ENCODE results near the gene INIP.
"Not testable (repeated sequence)": the region's sequence is repeated elsewhere in the genome, so short reads cannot be mapped to it uniquely, and the experiment has no call there.

The INIP gene

DNA sequence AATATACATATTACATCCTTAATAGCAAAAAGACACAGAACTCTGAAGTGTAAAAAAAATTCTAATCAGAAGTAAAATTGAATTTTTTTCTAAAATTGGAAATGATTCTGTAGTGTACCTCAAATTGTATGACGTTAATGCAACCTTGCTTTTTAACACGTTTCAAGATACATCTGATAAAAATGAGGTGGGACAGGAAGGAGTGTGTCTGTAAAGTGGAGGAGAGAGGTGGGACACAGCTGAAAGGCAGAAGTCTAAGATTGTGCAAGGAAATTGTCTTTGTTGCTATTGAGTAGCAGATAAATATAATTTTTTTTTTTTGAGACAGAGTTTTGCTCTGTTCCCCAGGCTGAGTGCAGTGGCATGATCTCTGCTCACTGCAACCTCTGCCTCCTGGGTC lies 17.0 kb upstream of the INIP start:
- no peak for FAIRE-seq

GRCh38 chr9:112731971-112732370 lies 14.1 kb upstream of the INIP start:
- FAIRE-seq = no peak

GRCh38 chr9:112728401-112728800 lies 10.5 kb upstream of the INIP start:
- no peak for FAIRE-seq

GRCh38 chr9:112726428-112726827 lies 8.5 kb upstream of the INIP start:
- no peak for FAIRE-seq

- no peak for FAIRE-seq
Observed at GRCh38 chr9:112725961-112726360, 8.0 kb upstream of the INIP start.

- not testable (repeated sequence) for FAIRE-seq
Observed at GRCh38 chr9:112722749-112723148, 4.8 kb upstream of the INIP start.

DNA sequence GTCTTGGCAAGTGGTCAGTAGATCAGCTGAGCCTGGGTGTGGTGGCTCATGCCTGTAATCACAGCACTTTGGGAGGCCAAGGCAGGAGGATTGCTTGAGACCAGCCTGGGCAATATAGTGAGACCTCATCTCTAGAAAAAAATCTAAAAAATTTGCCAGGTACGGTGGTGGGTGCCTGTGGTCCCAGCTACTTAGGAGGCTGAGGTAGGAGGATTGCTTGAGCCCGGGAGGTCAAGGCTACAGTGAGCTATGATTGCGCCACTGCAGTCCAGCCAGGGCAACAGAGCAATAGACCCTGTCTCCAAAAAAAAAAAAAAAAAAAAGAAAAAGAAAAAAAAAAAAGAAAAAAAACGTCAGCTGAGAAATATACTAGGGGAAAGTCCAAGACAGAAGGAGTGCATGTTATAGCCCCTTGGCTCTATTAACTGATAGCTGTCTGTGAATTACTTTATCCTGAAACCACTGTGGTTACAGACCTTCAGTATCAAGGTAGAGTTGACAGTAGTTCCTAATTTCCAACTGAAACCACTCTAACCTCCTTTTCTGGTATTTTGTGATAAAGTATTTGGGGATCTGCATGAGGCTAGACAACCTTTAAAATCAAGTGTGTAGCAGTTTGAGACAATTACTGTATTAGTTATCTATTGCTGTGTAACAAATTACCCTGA lies 2.3 kb upstream of the INIP start:
- no peak for FAIRE-seq

DNA sequence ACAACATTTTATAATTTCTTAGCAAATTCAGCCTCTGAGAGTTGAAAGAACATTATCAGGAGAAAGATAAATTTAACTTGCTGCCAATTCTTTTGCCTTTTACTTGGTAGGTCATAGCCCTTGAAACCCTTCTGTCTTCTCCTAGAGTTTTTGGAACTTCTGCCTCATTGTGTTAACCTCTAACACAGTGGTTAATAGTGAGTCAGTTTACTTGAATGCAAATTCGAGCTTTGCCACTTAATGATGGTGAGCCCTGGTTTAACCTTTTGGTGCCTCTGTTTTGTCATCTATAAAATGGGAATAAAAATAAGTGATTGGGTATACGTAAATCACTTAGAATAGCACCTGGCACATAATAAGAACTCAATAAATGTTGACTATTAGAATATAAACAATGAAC lies 1.8 kb upstream of the INIP start:
- FAIRE-seq = no peak

DNA sequence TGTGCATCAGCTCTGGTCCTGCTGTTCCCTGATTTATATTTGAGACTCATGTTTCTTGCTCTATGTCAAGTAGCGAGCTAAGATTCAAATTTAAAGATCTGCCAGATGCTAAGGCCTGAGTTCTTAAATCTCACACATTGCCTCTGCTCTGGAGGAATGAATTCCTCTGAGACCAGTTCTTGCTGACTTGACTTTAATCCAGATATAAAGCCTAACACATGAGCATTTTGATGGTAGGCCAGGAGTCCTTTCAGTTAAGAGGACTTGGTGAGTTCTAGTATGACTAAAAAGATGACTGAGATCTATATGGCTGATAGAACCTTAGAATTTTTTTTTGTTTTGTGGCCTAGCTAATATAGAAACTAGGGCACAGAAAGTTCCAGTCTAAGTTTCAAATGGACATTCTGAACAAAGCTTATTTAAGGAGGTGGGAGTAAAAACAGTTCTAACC lies 1.3 kb upstream of the INIP start:
- no peak for FAIRE-seq

DNA sequence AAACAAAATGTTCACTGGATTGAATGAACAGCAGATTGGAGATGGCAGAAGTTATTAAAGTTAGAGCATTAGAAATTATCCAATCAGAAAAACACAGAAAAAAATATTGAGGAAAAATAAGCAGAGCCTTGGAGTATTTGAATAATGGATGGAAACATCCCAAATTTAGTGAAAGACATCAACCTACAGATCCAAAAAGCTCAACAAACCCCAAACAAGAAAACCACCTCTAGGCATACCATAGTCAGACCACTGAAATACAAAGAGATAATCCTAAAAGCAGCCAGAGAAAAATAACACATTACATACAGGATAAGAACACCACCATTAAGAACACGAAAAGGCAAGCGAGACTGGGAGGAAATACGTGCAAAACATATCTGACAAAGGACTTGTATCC lies 5.2 kb downstream of the INIP start:
- FAIRE-seq = no peak

DNA sequence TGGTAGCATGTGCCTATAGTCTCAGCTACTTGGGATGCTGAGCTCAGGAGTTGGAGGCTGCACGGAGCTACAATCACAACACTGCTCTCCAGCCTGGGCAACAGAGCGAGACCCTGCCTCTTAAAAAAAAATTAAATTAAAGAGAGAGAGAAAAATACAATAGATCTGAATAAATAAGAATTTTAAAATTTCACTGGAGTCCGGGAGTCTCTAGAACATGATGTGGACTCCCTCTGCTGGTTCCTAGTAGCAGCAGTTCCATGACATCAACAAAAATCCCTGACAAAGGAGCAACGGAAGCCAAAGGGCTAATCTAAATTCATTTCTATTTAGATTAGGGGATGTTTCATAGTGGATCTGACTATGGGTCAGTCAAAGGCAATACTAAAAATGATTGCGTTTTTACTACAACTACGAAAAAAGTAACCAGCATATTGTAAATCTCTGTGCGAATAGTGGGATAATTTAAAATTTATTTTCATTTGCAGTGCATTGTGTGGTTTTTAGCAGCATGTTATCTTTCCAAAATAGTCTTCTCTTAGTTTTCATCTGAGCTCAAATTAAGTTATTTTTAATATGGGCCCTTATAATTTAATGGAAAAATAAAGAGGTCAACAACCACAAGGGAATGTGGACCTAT lies 6.7 kb downstream of the INIP start:
- no peak for FAIRE-seq

DNA sequence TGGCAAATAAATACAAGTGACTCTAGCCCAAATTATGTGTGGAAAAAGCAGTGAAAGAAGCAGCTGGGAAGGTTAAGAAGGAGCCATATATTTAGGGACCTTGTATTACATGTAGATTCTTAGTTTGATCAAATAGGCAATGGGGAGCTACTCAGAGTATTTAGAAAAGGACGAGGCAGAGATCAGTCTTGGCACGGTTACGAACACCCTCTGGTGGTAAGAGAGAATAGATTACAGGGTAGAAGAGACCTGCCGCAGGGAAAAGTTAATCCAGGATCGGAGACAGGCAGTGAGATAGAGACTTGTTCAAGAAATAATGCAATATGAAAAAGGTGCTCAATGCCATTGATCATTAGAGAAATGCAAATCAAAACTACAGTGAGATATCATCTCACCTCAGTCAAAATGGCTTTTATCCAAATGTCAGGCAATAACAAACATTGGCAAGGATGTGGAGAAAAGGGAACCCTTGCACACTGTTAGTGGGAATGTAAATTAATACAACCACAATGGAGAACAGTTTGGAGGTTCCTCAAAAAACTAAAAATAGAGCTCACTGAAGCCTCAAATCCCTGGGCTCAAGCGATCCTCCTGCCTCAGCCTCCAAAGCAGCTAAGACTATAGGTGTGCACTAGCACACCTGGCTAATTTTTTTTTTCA lies 12.0 kb downstream of the INIP start:
- no peak for FAIRE-seq

GRCh38 chr9:112703304-112703703 lies 14.6 kb downstream of the INIP start:
- no peak for FAIRE-seq

GRCh38 chr9:112700085-112700484 lies 17.8 kb downstream of the INIP start:
- no peak for FAIRE-seq

DNA sequence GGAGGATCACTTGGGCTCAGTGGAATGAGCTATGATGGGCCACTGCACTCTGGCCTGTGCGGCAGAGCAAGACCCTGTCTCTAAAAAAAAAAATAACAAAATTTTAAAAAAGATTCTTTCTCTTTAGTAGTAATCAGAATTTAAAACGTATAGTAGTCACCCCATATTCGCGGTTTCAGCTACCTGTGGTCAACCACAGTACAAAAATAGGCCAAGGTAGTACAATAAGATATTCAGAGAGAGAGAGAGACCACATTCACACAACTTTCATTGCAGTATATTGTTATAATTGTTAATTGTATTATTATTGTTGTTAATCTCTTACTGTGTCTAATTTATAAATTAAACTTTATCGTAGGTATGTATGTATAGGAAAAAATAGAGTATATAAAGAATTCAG lies 18.7 kb downstream of the INIP start:
- peak; percentile 10 for FAIRE-seq

GRCh38 chr9:112696461-112696860 lies 21.5 kb downstream of the INIP start:
- FAIRE-seq = no peak

DNA sequence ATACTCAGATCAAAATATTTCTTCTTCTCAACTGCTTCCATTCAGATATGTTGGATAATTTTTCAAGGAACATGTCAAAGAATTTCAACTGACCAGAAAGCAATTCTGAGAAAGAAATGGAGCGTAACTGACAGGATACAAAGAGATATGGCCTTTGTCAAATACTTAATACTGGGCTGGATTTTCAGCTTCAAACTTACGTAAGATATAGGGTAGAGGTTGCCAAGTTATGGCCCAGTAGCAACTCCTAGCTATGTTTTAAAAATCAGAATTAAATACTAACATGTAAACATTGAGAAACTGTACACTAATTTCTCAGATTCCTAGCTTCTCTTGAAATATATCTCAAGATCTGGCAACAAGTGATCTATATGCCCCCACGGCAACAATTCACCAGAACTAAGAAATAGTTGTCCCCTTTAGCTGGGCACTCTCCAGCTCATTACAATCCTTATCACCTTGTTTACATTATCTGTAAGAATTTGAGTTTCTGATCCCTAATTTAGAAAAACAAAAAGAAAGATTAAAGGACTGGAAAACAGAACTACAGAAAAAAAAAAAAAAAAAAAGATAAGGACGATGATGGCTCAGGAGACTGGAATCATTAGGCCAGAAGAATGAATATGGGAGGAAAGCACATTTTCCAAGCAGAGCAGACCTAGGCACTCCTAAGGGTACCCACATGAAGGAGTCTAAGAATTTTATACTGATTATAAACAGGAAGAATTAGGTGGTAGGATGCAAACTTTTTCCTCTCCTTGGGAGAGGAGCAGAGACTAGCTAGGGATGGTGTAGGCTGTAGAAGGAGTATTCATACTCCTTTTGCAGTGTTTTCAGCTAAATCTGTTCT lies 23.0 kb downstream of the INIP start:
- FAIRE-seq = no peak

DNA sequence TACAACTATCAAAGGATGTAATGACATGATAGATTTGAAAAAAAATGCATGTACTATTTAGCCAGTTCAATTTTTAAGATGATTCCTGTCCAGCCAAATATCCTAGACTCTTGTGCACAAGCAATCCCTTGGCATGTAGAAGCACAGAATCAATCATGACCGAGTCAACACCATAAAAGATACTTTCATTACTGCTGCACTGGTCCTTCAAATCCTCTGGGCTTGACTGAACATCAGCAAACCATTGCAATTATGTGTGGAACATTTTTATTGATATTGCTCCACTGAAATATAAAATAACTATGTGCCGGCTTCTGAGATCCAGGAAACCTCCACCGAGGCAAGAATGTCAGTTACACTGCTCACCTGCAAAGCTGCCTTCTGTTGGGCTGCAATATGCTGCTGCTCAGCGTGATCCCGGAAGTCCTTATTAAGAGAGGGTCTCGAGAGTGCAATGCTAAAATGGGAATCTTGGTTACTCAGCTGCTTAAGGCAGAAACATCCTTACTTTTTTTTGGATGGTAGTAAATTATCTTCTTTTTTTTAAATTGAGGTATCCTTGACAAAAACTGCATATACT lies 28.7 kb downstream of the INIP start:
- FAIRE-seq = no peak

DNA sequence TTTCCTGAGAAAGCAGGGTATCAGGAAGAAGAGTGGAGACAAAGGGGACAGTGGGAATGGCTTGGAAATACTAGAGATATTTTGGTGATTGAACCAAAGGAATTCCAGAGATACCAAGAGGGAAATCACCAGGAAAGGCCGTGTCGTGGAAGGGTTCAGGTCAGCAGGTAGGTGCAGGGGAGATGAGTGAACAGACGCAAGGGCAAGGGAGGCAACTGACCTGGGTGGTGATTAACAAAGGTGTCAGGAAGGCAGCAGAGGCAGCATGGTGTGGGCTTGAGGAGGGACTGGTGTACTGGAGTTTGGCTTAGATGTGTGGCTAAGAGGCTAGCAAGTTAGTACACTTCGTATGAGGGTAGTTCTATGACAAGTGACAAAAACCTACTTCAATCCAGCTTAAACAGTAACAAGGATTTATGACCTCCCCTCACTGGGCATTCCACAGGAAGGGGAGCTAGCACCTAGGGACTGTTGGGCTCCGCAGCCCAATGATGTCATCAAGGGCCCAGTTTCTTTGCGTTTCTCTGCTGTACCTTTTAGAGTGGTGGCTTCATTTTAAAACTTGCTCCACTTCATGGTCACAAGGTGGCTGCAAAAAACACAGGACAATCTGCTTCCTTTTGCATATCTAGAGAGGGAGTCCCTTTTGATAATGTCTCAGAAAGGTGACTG lies 37.0 kb downstream of the INIP start:
- no peak for FAIRE-seq

DNA sequence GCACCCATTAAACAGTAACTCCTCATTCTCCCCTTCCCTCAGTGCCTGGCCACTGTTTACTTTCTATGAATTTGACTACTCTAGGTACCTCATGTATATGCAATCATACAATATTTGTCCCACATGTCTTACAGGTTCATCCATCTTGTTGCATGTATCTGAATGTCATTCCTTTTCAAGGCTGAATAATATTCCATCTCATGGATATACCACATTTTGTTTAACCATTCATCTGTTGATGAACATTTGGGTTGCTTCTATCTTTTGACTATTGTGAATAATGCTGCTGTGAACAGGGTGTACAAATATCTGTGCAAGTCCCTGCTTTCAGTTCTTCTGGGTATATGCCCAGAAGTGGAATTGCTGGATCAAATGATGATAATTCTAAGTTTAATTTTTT lies 40.9 kb downstream of the INIP start:
- FAIRE-seq = no peak

GRCh38 chr9:112673221-112673620 lies 44.7 kb downstream of the INIP start:
- FAIRE-seq = not testable (repeated sequence)

DNA sequence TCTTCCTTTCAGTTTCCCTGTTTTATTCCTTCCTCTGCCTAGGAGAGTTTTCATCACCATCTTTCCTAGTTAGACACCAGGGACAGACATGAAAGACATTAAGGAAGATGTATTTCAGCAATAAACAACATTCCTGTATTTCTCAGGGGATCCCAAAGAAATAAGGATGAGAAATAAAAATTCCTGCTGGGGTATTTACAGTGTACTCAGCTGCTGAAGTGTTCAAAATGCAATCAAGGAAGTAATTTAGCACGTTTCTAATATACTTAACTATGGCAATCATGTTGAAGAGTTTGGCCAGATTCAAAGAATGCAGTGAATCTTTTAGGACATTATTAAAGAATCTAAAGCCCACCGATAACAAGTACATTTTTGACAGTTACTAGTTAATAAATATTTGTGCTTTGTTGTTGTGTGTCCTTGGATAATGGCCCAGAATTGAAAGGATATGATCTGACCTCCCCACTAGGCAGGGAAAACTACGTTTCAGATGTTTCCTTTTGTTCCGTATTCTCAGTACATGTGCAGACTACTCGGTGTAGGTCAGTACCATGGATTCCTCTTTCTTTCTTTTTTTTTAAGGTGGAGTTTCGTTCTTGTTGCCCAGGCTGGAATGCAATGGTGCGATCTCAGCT lies 46.8 kb downstream of the INIP start:
- FAIRE-seq = no peak
